DOHH2 (cell line): ENCODE data around the gene VPS4B.

ENCODE experiments used
- EZH2phosphoT487 ChIP-seq: fragments of 200-600 bp; sonication (generic); IDR thresholded peaks from 2 replicates; pipeline ENCODE4 v1.6.1; 2017; ENCODE audit warnings: borderline replicate concordance, mild to moderate bottlenecking, antibody characterized with exemption, low read length, moderate library complexity, mixed read lengths
- TF ChIP-seq, protein P1 (sequence below): fragments of 200-600 bp; sonication (generic); IDR thresholded peaks from one replicate; pipeline ENCODE4 v1.5.1; 2014; ENCODE audit warnings: antibody characterized with exemption, mild to moderate bottlenecking, low read depth, low read length; ENCODE audit not compliant: poor library complexity, severe bottlenecking

DNA sequence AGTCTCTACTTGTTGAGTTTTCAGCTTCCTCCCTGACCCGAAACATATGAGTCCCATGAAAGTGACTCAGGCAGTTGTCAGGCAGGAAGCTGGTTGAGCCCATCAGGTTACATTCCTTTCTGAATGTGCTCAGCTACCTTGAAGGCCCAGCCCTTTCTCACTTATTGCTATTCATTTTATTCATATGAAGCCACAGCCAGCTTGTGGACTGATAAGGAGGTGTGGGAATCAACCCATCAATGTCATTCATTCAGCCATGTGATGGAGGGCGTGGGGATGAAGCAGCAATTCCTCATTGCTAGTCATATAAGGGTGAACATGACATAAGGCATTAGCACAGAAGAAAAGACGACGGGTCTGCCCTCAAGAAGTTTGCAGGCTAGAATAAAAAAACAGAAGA is 5.3 kb upstream of the VPS4B start:
- TF ChIP-seq, protein P1, sequence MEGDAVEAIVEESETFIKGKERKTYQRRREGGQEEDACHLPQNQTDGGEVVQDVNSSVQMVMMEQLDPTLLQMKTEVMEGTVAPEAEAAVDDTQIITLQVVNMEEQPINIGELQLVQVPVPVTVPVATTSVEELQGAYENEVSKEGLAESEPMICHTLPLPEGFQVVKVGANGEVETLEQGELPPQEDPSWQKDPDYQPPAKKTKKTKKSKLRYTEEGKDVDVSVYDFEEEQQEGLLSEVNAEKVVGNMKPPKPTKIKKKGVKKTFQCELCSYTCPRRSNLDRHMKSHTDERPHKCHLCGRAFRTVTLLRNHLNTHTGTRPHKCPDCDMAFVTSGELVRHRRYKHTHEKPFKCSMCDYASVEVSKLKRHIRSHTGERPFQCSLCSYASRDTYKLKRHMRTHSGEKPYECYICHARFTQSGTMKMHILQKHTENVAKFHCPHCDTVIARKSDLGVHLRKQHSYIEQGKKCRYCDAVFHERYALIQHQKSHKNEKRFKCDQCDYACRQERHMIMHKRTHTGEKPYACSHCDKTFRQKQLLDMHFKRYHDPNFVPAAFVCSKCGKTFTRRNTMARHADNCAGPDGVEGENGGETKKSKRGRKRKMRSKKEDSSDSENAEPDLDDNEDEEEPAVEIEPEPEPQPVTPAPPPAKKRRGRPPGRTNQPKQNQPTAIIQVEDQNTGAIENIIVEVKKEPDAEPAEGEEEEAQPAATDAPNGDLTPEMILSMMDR = no peak
- no peak for TF ChIP-seq EZH2phosphoT487
